ENCODE results near the gene PTCH2.
"Not testable (repeated sequence)": the region's sequence is repeated elsewhere in the genome, so short reads cannot be mapped to it uniquely, and the experiment has no call there.

Gene PTCH2

GRCh38 chr1:44803062-44803311, 40.1 kb downstream of the PTCH2 start:
- no peak for TF ChIP-seq CTCF (IDR thresholded peaks at IDR 0.05; ENCODE audit: control insufficient read depth, insufficient read depth, low read depth, low read length, missing control alignments)
- DNase-seq (ENCODE audit: low read depth), result no peak
- peak overlapping the region; percentile 97 for H3K4me3 ChIP-seq (ENCODE audit: control insufficient read depth, low read depth, low read length)

- TF ChIP-seq CTCF (IDR thresholded peaks at IDR 0.05; ENCODE audit: control insufficient read depth, insufficient read depth, low read depth, low read length, missing control alignments), result no peak
- H3K4me3 ChIP-seq (ENCODE audit: control insufficient read depth, low read depth, low read length), result peak overlapping the region; percentile 97
- DNase-seq (ENCODE audit: low read depth), result no peak
Observed at GRCh38 chr1:44802306-44803061, 40.6 kb downstream of the PTCH2 start.

GRCh38 chr1:44801491-44802305, 41.4 kb downstream of the PTCH2 start:
- DNase-seq (ENCODE audit: low read depth), result no peak
- peak overlapping the region; percentile 97 for H3K4me3 ChIP-seq (ENCODE audit: control insufficient read depth, low read depth, low read length)
- TF ChIP-seq CTCF (IDR thresholded peaks at IDR 0.05; ENCODE audit: control insufficient read depth, insufficient read depth, low read depth, low read length, missing control alignments), result no peak

GRCh38 chr1:44799770-44800584, 43.1 kb downstream of the PTCH2 start, which contains the start of gene PLK3:
PLK3 (plus strand) TSS chr1:44800377; CDS start chr1:44800464, 87 bp downstream.
- peak within 1 kb of the TSS; percentile 97 for H3K4me3 ChIP-seq (ENCODE audit: control insufficient read depth, low read depth, low read length)
- peak; percentile 98 for TF ChIP-seq CTCF (IDR thresholded peaks at IDR 0.05; ENCODE audit: control insufficient read depth, insufficient read depth, low read depth, low read length, missing control alignments)
- DNase-seq (ENCODE audit: low read depth), result peak; percentile 95

- H3K4me3 ChIP-seq (ENCODE audit: control insufficient read depth, low read depth, low read length), result no peak overlapping the region
- DNase-seq (ENCODE audit: low read depth), result no peak
- no peak for TF ChIP-seq CTCF (IDR thresholded peaks at IDR 0.05; ENCODE audit: control insufficient read depth, insufficient read depth, low read depth, low read length, missing control alignments)
Observed at GRCh38 chr1:44798481-44799365, 44.3 kb downstream of the PTCH2 start.

GRCh38 chr1:44797886-44798285, 45.2 kb downstream of the PTCH2 start:
- not testable (repeated sequence) for H3K4me3 ChIP-seq (ENCODE audit: control insufficient read depth, low read depth, low read length); DNase-seq (ENCODE audit: low read depth)

Data from AG09309 (cell line).